Prostate gland (tissue), 2 donors: ENCODE results near the gene FRMD4A. TPM values are rescaled to one million over a fixed set of nuclear protein-coding genes. Genes with fewer than 3 reads are reported as not detected.

Experiments used
- DNase-seq: peaks from one replicate; pipeline ENCODE4 v3.0.0-alpha.2; 2019; ENCODE audit warnings: low spot score
- H3K27ac ChIP-seq, 2 donors: fragments of 200-600 bp; sonication (generic); 2 replicates each; pipeline ENCODE4 v1.5.1; 2017 to 2019
- H3K27me3 ChIP-seq: fragments of 200-600 bp; sonication (generic); replicated peaks from 2 replicates; pipeline ENCODE4 v1.5.1; 2019; ENCODE audit not compliant: insufficient read depth
- H3K36me3 ChIP-seq, 2 donors: fragments of 200-600 bp; sonication (generic); 1 replicate in 1 of 2; 2 replicates in 1 of 2; pipeline versions ENCODE4 v1.5.1 to v1.8.1; 2017 to 2019
- H3K4me1 ChIP-seq: fragments of 200-600 bp; sonication (generic); replicated peaks from 2 replicates; pipeline ENCODE4 v1.5.1; 2019
- H3K4me3 ChIP-seq, 2 donors: fragments of 200-600 bp; sonication (generic); 2 replicates each; pipeline ENCODE4 v1.5.1; 2017 to 2019
- H3K9me3 ChIP-seq: fragments of 200-600 bp; sonication (generic); 2 replicates; pipeline ENCODE4 v1.5.1; 2017
- POLR2A ChIP-seq: fragments of 450-650 bp; IDR thresholded peaks from one replicate; pipeline ENCODE4 v1.6.1; 2016; ENCODE audit warnings: antibody characterized with exemption, mild to moderate bottlenecking
- POLR2AphosphoS5 ChIP-seq: sonication (generic); formaldehyde crosslinking; IDR thresholded peaks from one replicate; pipeline ENCODE4 v1.6.1; 2017; ENCODE audit warnings: antibody characterized with exemption
- WGBS: methylation state at CpG from one replicate; pipeline ENCODE4 v1.1.5; 2018; 5-methylcytosine and 5-hydroxymethylcytosine counted together
- intact Hi-C: fragments of 100-400 bp; cut with DNase I; formaldehyde crosslinking; loops from one replicate; pipeline ENCODE4 v1.14.2; 2022
- total RNA-seq, 2 donors: library from RNA; depleted of rRNA; stranded (reverse); fragments of >200 nt; gene quantifications; one replicate each; pipeline ENCODE4 v1.1.0, GENCODE V29; 2016
- TF ChIP-seq, protein P1 (sequence below), 4 experiments: fragments of 200-600 bp in 2 of 4; fragments of 450-650 bp in 2 of 4; sonication (generic) in 2 of 4; IDR thresholded peaks; 1 replicate in 3 of 4; 2 replicates in 1 of 4; pipeline ENCODE4 v1.5.1; 2016 to 2019; ENCODE audit warnings: antibody characterized with exemption in 4 of 4, mild to moderate bottlenecking in 2 of 4, moderate library complexity in 2 of 4

The FRMD4A gene
- total RNA-seq, 2 donors from 2014 or later: 38.0 to 53.2 TPM

DNA sequence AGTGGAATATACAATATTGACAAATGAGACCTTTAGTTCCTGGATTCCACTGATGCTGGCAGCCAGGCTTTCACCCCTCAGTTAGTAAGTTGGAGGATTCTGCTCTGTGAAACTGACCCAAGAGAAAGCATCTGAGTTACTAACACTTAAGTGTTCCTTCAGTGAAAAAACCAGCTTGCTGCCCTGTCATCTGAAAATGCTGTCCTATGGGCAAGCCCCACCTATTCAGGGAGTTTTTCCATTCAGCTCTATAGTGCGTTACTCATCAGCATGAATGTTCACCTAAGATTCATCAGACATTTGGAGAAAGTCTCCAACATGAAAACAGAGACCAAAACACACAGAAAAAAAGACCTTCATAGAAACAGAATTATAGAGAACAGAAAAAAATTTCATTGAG, 706.1 kb downstream of the FRMD4A start:
- H3K4me1 ChIP-seq: no peaks in the 10 kb centered on the region
- WGBS: 92% methylated on average over 1 of the region's 1 CpG
- H3K27ac ChIP-seq: no peak overlapping the region
- H3K4me3 ChIP-seq: no peak overlapping the region
- TF ChIP-seq, protein P1, sequence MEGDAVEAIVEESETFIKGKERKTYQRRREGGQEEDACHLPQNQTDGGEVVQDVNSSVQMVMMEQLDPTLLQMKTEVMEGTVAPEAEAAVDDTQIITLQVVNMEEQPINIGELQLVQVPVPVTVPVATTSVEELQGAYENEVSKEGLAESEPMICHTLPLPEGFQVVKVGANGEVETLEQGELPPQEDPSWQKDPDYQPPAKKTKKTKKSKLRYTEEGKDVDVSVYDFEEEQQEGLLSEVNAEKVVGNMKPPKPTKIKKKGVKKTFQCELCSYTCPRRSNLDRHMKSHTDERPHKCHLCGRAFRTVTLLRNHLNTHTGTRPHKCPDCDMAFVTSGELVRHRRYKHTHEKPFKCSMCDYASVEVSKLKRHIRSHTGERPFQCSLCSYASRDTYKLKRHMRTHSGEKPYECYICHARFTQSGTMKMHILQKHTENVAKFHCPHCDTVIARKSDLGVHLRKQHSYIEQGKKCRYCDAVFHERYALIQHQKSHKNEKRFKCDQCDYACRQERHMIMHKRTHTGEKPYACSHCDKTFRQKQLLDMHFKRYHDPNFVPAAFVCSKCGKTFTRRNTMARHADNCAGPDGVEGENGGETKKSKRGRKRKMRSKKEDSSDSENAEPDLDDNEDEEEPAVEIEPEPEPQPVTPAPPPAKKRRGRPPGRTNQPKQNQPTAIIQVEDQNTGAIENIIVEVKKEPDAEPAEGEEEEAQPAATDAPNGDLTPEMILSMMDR (IDR thresholded peaks at IDR 0.05): no peak
- TF ChIP-seq POLR2A (no peak), POLR2AphosphoS5 (no peak)
- intact Hi-C loops: no loop called here
- no peaks in the 10 kb centered on the region for H3K27me3 ChIP-seq
- no peaks in the 10 kb centered on the region for H3K36me3 ChIP-seq
- H3K9me3 ChIP-seq: no peaks in the 10 kb centered on the region
- DNase-seq: no peak

DNA sequence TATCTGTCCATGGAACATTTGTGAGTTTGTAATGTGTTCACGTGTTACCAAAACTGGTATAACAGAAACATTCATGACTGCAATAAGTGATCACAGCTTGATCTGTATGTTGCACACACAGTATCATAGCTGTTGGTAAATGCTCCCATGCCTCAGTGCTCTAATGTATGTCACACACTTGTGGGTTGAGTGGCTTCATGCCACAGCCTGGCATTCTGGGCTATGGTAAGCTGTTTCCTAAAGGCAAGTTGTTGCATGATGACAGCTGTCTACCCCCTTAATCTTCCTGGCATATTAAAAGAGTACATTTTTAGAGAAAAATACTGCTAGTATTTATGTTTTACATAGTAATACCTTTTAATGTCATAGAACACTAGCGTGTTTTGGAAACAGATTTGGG, 708.8 kb downstream of the FRMD4A start:
- TF ChIP-seq, protein P1 (IDR thresholded peaks at IDR 0.05): no peak
- no peak for TF ChIP-seq POLR2AphosphoS5
- no peak for TF ChIP-seq POLR2A
- no peaks in the 10 kb centered on the region for H3K4me1 ChIP-seq
- no peaks in the 10 kb centered on the region for H3K9me3 ChIP-seq
- intact Hi-C loops: no loop called here
- WGBS: 95% methylated on average over 2 of the region's 2 CpGs
- DNase-seq: no peak
- no peak overlapping the region for H3K4me3 ChIP-seq
- no peak overlapping the region for H3K27ac ChIP-seq
- H3K27me3 ChIP-seq: no peaks in the 10 kb centered on the region
- no peaks in the 10 kb centered on the region for H3K36me3 ChIP-seq

DNA sequence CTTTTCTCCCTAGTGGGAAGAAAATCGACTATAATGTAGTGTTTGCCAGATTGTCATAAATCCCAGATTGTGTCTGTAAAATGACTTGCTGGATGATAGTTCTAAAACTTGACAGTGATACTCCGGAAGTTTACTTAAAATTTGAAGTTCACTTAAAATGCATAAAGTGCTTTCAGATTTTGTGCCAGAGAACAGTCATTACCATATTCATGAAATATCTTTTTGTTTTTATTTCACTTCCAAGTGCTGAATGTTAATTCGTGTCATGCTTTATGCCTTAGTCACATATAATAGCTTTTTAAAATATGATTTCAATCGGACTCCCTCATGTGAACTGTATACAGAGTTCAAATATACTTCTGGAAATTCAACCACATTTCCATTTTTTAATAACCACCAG, 713.6 kb downstream of the FRMD4A start:
- H3K36me3 ChIP-seq: no peaks in the 10 kb centered on the region
- intact Hi-C loops: no loop called here

DNA sequence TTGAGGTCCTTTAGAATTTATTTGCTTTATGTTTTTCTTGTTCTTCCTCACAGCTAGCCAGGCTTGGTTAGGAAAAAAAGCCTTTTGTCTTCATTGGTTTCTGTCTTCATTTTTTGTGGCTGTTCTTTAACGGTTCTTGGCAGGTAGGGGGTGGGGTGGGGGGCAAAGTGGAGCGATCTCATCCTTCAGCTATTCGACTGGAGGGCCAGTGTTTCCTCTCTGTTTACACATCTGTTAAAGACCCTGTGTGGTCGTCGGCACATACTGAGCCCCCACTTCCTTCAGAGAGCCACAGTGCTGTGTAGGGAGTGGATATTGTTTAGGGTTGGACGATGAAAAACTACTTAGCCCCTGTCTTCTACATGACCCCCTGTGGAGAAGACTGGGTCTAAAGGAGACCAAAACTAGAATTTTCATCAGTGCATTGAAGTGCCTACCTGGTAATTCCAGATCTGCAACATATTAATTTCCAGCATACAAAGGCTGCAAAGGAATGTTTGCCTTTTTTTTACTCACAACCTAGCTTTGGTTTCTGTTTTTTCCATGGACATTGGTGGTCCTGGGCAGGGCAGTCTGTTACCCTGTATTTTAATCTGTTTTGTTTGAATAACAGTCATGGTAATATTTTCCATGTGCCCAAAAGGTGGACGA, 714.9 kb downstream of the FRMD4A start:
- DNase-seq: no peak
- Histone ChIP-seq H3K36me3 (no peaks in the 10 kb centered on the region), H3K27me3 (no peaks in the 10 kb centered on the region), H3K27ac (no peak overlapping the region), H3K4me1 (peaks cover 3% of the 10 kb centered on the region), H3K9me3 (no peaks in the 10 kb centered on the region), H3K4me3 (no peak overlapping the region)
- intact Hi-C loops: loop anchor here (2.0 kb wide), 1 partner anchor 45 kb away; no protein-coding TSS in a partner anchor
- WGBS: 47% methylated on average over 7 of the region's 7 CpGs
- no peak for TF ChIP-seq POLR2A
- TF ChIP-seq, protein P1 (IDR thresholded peaks at IDR 0.05): no peak
- no peak for TF ChIP-seq POLR2AphosphoS5

More for the DNA sequence above, 713.6 kb downstream of the FRMD4A start:
- 68% methylated on average over 4 of the region's 4 CpGs for WGBS
- Histone ChIP-seq H3K27me3 (no peaks in the 10 kb centered on the region), H3K27ac (no peak overlapping the region), H3K4me1 (peaks cover 3% of the 10 kb centered on the region), H3K4me3 (no peak overlapping the region), H3K9me3 (no peaks in the 10 kb centered on the region)
- TF ChIP-seq, protein P1 (IDR thresholded peaks at IDR 0.05): no peak
- TF ChIP-seq POLR2A (no peak), POLR2AphosphoS5 (no peak)
- DNase-seq: no peak
